Activated B cell treated with CpG ODN at 0.5 μM for 24 hours (primary cell): ENCODE data around the gene PASK. TPM values are rescaled to one million over a fixed set of nuclear protein-coding genes. Genes with fewer than 3 reads are reported as not detected.

Experiments used
- ATAC-seq: fragments of 200-7000 bp; cut with Tn5 transposase; one replicate; pipeline ENCODE4 v1.10.0; 2021; ENCODE audit warnings: low read depth, mild to moderate bottlenecking, moderate library complexity
- CTCF ChIA-PET: fragments of 350-600 bp; sonication (Branson Sonifier 250); formaldehyde crosslinking; loops from one replicate; lab custom pipeline; 2021; ENCODE audit warnings: antibody characterized with exemption; lab: Charles Lee
- POLR2A ChIA-PET: fragments of 350-600 bp; sonication (Branson Sonifier 250); formaldehyde crosslinking; loops from one replicate; lab custom pipeline; 2021; ENCODE audit warnings: antibody characterized with exemption; lab: Charles Lee
- DNase-seq: peaks from one replicate; pipeline ENCODE4 v3.0.0; 2022
- H3K27ac Mint-ChIP-seq: one replicate; pipeline ENCODE4 v1.8.0; 2020; ENCODE audit warnings: mixed read lengths
- H3K27me3 Mint-ChIP-seq: one replicate; pipeline ENCODE4 v1.8.0; 2021; ENCODE audit warnings: mixed read lengths
- H3K36me3 Mint-ChIP-seq: one replicate; pipeline ENCODE4 v1.8.0; 2021; ENCODE audit warnings: low read depth, mixed read lengths
- H3K4me1 Mint-ChIP-seq: one replicate; pipeline ENCODE4 v1.8.0; 2021; ENCODE audit warnings: mixed read lengths
- H3K4me3 Mint-ChIP-seq: one replicate; pipeline ENCODE4 v1.8.0; 2020; ENCODE audit warnings: mild to moderate bottlenecking, mixed read lengths
- H3K9me3 Mint-ChIP-seq: one replicate; pipeline ENCODE4 v1.8.0; 2020; ENCODE audit warnings: mixed read lengths
- CTCF ChIP-seq: fragments of 200-600 bp; IDR thresholded peaks from one replicate; pipeline ENCODE4 v1.8.0; 2022; ENCODE audit warnings: antibody characterized with exemption, mild to moderate bottlenecking
- intact Hi-C: fragments of 100-400 bp; cut with micrococcal nuclease; formaldehyde crosslinking; loops from one replicate; pipeline ENCODE4 v1.15.1; 2024
- total RNA-seq: library from RNA; stranded (reverse); gene quantifications from 2 replicates; pipeline ENCODE4 v1.2.3, GENCODE V29; 2022

The PASK gene
- total RNA-seq, 1 donor from 2014 or later: 150 TPM

- Mint-ChIP-seq H3K4me1 (peaks cover 55% of the 10 kb centered on the region), H3K27me3 (no peaks in the 10 kb centered on the region), H3K4me3 (no peak overlapping the region), H3K9me3 (no peaks in the 10 kb centered on the region), H3K36me3 (peaks cover 44% of the 10 kb centered on the region), H3K27ac (peak overlapping the region; percentile 98)
- POLR2A ChIA-PET: interaction anchor here (0.8 to 7.9 kb wide), 6 partner anchors 10 to 29 kb away, joined by 3 to 91 read pairs (median 5); partner anchors contain the start of genes MTERF4, PASK and PPP1R7
- TF ChIP-seq CTCF: no peak
- CTCF ChIA-PET: no interaction called here
- ATAC-seq (no peak), DNase-seq (no peak)
- intact Hi-C loops: no loop called here
Measured at GRCh38 chr2:241130316-241130715, 19.0 kb downstream of the PASK start.

GRCh38 chr2:241129086-241129871, 20.0 kb downstream of the PASK start:
- peak overlapping the region; percentile 98 for H3K27ac Mint-ChIP-seq

GRCh38 chr2:241128266-241128665, 21.0 kb downstream of the PASK start:
- H3K27ac Mint-ChIP-seq: peak overlapping the region; percentile 98
- CTCF ChIA-PET: no interaction called here
- H3K9me3 Mint-ChIP-seq: no peaks in the 10 kb centered on the region
- H3K36me3 Mint-ChIP-seq: peaks cover 43% of the 10 kb centered on the region
- peak overlapping the region; percentile 63 for H3K4me3 Mint-ChIP-seq
- POLR2A ChIA-PET: interaction anchor here (2.0 to 7.9 kb wide), 4 partner anchors 8 to 27 kb away, joined by 7 to 91 read pairs (median 54); partner anchors contain the start of genes MTERF4, PASK and PPP1R7
- H3K4me1 Mint-ChIP-seq: peaks cover 62% of the 10 kb centered on the region
- no peak for ATAC-seq
- no peak for TF ChIP-seq CTCF
- intact Hi-C loops: no loop called here
- H3K27me3 Mint-ChIP-seq: no peaks in the 10 kb centered on the region
- DNase-seq: no peak

More at GRCh38 chr2:241129086-241129871, 20.0 kb downstream of the PASK start:
- H3K4me3 Mint-ChIP-seq: no peak overlapping the region
- DNase-seq (no peak), ATAC-seq (no peak)
- ChIA-PET CTCF (no interaction called here), POLR2A (interaction anchor here (0.7 to 7.9 kb wide), 8 partner anchors 9 to 89 kb away, joined by 3 to 91 read pairs (median 4); partner anchors contain the start of genes MTERF4, PASK and PPP1R7)
- no peaks in the 10 kb centered on the region for H3K27me3 Mint-ChIP-seq
- H3K9me3 Mint-ChIP-seq: no peaks in the 10 kb centered on the region
- intact Hi-C loops: no loop called here
- no peak for TF ChIP-seq CTCF
- H3K4me1 Mint-ChIP-seq: peaks cover 56% of the 10 kb centered on the region
- H3K36me3 Mint-ChIP-seq: peaks cover 39% of the 10 kb centered on the region

- intact Hi-C loops: loop anchor here (1.0 kb wide), 3 partner anchors 16 to 24 kb away; partner anchors contain the start of genes MTERF4 and PPP1R7
- CTCF ChIA-PET: no interaction called here
Measured at GRCh38 chr2:241126771-241127202, 22.5 kb downstream of the PASK start.

More at GRCh38 chr2:241126771-241127202, 22.5 kb downstream of the PASK start:
- ATAC-seq (no peak), DNase-seq (no peak)
- peaks cover 48% of the 10 kb centered on the region for H3K36me3 Mint-ChIP-seq
- no peaks in the 10 kb centered on the region for H3K27me3 Mint-ChIP-seq
- H3K4me1 Mint-ChIP-seq: peaks cover 55% of the 10 kb centered on the region
- no peak for TF ChIP-seq CTCF
- no peak overlapping the region for H3K4me3 Mint-ChIP-seq
- POLR2A ChIA-PET: interaction anchor here (1.0 to 7.9 kb wide), 6 partner anchors 10 to 26 kb away, joined by 3 to 91 read pairs (median 17); partner anchors contain the start of genes MTERF4, PASK and PPP1R7
- H3K27ac Mint-ChIP-seq: peak overlapping the region; percentile 98
- no peaks in the 10 kb centered on the region for H3K9me3 Mint-ChIP-seq
